Kidney (tissue), 14 donors: ENCODE results near the gene SSPN. TPM values are rescaled to one million over a fixed set of nuclear protein-coding genes. Genes with fewer than 3 reads are reported as not detected.

ENCODE experiments used
- DNase-seq, 5 donors: peaks; one replicate each; pipeline ENCODE4 v3.0.0-alpha.2; 2013 to 2020
- FAIRE-seq: peaks from 2 replicates; lab custom pipeline; 2012; peaks lifted over from hg19 to GRCh38; lab: Jason Lieb, UNC
- H3K27ac ChIP-seq, 2 donors: one replicate each; pipeline ENCODE4 v1.7.0; 2013; ENCODE audit warnings: low read depth in 2 of 2, low read length in 2 of 2, inconsistent platforms in 1 of 2
- H3K27me3 ChIP-seq: one replicate; pipeline ENCODE4 v1.7.1; 2013; ENCODE audit warnings: low read length, inconsistent platforms; ENCODE audit not compliant: control insufficient read depth, insufficient read depth
- H3K36me3 ChIP-seq, 3 donors: one replicate each; pipeline versions ENCODE4 v1.7.0 to v1.7.1; 2013; ENCODE audit warnings: low read length in 3 of 3, control low read depth in 1 of 3, inconsistent platforms in 1 of 3; ENCODE audit not compliant: insufficient read depth in 3 of 3, control insufficient read depth in 2 of 3
- H3K4me1 ChIP-seq, 3 donors: one replicate each; pipeline versions ENCODE4 v1.7.0 to v1.7.1; 2013; ENCODE audit warnings: low read length in 3 of 3, inconsistent platforms in 1 of 3, low read depth in 1 of 3; ENCODE audit not compliant: control insufficient read depth in 2 of 3, insufficient read depth in 2 of 3
- H3K4me3 ChIP-seq, 3 donors: one replicate each; pipeline versions ENCODE4 v1.7.0 to v1.8.1; 2013; ENCODE audit warnings: low read length in 3 of 3, control low read depth in 1 of 3, inconsistent platforms in 1 of 3
- H3K9ac ChIP-seq, 3 donors: one replicate each; pipeline versions ENCODE4 v1.7.0 to v1.7.1; 2013; ENCODE audit warnings: low read length in 3 of 3, control low read depth in 1 of 3, inconsistent platforms in 1 of 3
- H3K9me3 ChIP-seq, 3 donors: one replicate each; pipeline versions ENCODE4 v1.7.0 to v1.7.1; 2013; ENCODE audit warnings: low read length in 3 of 3, control low read depth in 1 of 3, inconsistent platforms in 1 of 3; ENCODE audit not compliant: control insufficient read depth in 2 of 3, insufficient read depth in 1 of 3
- intact Hi-C: fragments of 100-400 bp; cut with DNase I; formaldehyde crosslinking; loops from one replicate; pipeline ENCODE4 v1.11.1; 2022
- polyA plus RNA-seq: library from polyadenylated mRNA; stranded (reverse); fragments of 350-450 nt; fragmentation: Illumina TruSeq; extraction: RNeasy Lipid Tissue Mini Kit (QIAGEN cat#74804); gene quantifications from one replicate; pipeline ENCODE4 v1.2.3, GENCODE V29; 2014; ENCODE audit warnings: low read depth, low replicate concordance; ENCODE audit not compliant: insufficient read depth
- total RNA-seq: library from RNA; stranded (reverse); fragmentation: NEBNext Ultra II Directional; extraction: Animal tissue kit (Norgen Biotek cat#: 25700); gene quantifications from one replicate; pipeline ENCODE4 v1.2.1, GENCODE V29; 2021
- TF ChIP-seq, protein P1 (sequence below): IDR thresholded peaks from 3 replicates; pipeline ENCODE4 v1.5.1; 2012; ENCODE audit warnings: mild to moderate bottlenecking, moderate library complexity, borderline replicate concordance; ENCODE audit not compliant: insufficient read depth; ENCODE audit errors: extremely low read depth
- donor health status: control.
- donor health status: control.
- donor health status: control.
- donor health status: control.
- donor health status: control.
- donor health status: DM: yes; HTN: yes; CAD: no.
- donor health status: Normal renal cell carcinoma (clear cell type).

The SSPN gene
- total and polyA plus RNA-seq, 2 donors from 2014 or later: 3.2 to 17.8 TPM

DNA sequence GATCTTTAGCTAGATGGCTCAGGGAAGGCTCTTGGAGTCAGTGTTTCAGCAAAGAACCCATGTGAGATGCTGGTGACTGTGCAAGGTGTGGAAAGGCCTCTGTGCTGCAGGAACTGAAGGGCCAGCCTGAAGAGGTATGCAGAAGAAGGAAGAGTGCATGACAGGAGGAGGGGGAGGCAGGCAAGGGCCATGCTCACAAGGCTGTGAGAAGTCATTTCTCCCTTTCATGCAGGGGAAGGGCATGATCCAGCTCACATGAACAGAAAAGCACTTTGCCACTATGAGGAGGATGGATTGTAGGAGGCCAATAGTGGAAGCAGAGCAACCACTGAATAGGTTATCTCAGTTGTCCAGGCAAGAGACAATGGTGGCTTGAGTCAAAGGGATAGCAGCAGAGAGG, 83.7 kb downstream of the SSPN start:
- H3K9ac ChIP-seq: no peak overlapping the region
- intact Hi-C loops: no loop called here
- no peaks in the 10 kb centered on the region for H3K9me3 ChIP-seq
- TF ChIP-seq, protein P1, sequence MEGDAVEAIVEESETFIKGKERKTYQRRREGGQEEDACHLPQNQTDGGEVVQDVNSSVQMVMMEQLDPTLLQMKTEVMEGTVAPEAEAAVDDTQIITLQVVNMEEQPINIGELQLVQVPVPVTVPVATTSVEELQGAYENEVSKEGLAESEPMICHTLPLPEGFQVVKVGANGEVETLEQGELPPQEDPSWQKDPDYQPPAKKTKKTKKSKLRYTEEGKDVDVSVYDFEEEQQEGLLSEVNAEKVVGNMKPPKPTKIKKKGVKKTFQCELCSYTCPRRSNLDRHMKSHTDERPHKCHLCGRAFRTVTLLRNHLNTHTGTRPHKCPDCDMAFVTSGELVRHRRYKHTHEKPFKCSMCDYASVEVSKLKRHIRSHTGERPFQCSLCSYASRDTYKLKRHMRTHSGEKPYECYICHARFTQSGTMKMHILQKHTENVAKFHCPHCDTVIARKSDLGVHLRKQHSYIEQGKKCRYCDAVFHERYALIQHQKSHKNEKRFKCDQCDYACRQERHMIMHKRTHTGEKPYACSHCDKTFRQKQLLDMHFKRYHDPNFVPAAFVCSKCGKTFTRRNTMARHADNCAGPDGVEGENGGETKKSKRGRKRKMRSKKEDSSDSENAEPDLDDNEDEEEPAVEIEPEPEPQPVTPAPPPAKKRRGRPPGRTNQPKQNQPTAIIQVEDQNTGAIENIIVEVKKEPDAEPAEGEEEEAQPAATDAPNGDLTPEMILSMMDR: no peak
- DNase-seq (no peak), FAIRE-seq (no peak)
- no peak overlapping the region for H3K4me3 ChIP-seq
- H3K27ac ChIP-seq: no peak overlapping the region
- peaks cover 0 to 7% (median 0%) of the 10 kb centered on the region in 3 donors for H3K4me1 ChIP-seq
- H3K27me3 ChIP-seq: no peaks in the 10 kb centered on the region
- no peaks in the 10 kb centered on the region for H3K36me3 ChIP-seq

GRCh38 chr12:26279908-26280307, 84.5 kb downstream of the SSPN start:
- TF ChIP-seq, protein P1: no peak

GRCh38 chr12:26280869-26281268, 85.5 kb downstream of the SSPN start:
- no peaks in the 10 kb centered on the region for H3K36me3 ChIP-seq
- no peaks in the 10 kb centered on the region for H3K9me3 ChIP-seq
- DNase-seq (no peak), FAIRE-seq (no peak)
- no peaks in the 10 kb centered on the region for H3K27me3 ChIP-seq
- H3K4me3 ChIP-seq: no peak overlapping the region
- intact Hi-C loops: no loop called here
- no peak overlapping the region for H3K9ac ChIP-seq
- no peak overlapping the region for H3K27ac ChIP-seq
- TF ChIP-seq, protein P1: no peak
- peaks cover 0 to 1% (median 0%) of the 10 kb centered on the region in 3 donors for H3K4me1 ChIP-seq

More at GRCh38 chr12:26279908-26280307, 84.5 kb downstream of the SSPN start:
- Histone ChIP-seq H3K27ac (no peak overlapping the region), H3K4me1 (peaks cover 0 to 3% (median 0%) of the 10 kb centered on the region in 3 donors), H3K36me3 (no peaks in the 10 kb centered on the region), H3K9ac (no peak overlapping the region), H3K27me3 (no peaks in the 10 kb centered on the region), H3K9me3 (no peaks in the 10 kb centered on the region), H3K4me3 (no peak overlapping the region)
- DNase-seq: no peak
- FAIRE-seq: no peak
- intact Hi-C loops: no loop called here

DNA sequence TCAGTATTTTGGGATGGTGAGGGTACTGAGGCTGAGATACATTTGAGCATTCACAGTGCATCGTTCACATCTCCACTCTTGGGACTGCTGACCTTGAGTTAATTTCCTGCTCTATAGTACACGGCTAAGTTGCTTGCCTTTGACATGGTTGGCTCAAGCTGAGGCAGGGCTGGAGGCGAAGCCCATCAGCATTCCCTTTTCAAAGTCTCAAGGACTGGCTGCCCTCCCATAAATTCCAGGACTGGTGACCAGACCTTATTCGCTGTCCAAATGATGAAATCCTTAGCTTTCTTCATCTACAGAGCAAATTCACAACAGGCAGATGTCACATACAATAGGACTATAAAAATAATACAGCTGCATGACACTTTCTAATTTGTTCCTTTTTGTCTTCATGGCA, 85.9 kb downstream of the SSPN start:
- no peak for DNase-seq
- no peaks in the 10 kb centered on the region for H3K27me3 ChIP-seq
- H3K36me3 ChIP-seq: no peaks in the 10 kb centered on the region
- no peak for FAIRE-seq
- H3K9me3 ChIP-seq: no peaks in the 10 kb centered on the region
- TF ChIP-seq, protein P1: no peak
- no peak overlapping the region for H3K27ac ChIP-seq
- no peaks in the 10 kb centered on the region for H3K4me1 ChIP-seq
- intact Hi-C loops: no loop called here
- no peak overlapping the region for H3K9ac ChIP-seq
- no peak overlapping the region for H3K4me3 ChIP-seq
